H1 (cell line): ENCODE results near the gene COL27A1. TPM values are rescaled to one million over a fixed set of nuclear protein-coding genes. Genes with fewer than 3 reads are reported as not detected.

Experiments used
- CTCF ChIA-PET: fragments of 300-600 bp; sonication (Branson Sonifier 250); formaldehyde crosslinking; loops from one replicate; lab custom pipeline; 2021; ENCODE audit not compliant: partially characterized antibody; lab: Charles Lee
- POLR2A ChIA-PET: fragments of 300-600 bp; sonication (Branson Sonifier 250); formaldehyde crosslinking; loops from one replicate; lab custom pipeline; 2021; ENCODE audit warnings: inconsistent platforms; ENCODE audit not compliant: partially characterized antibody; lab: Charles Lee
- DNase-seq, 2 experiments: peaks; one replicate each; pipeline versions ENCODE4 v3.0.0 to v3.0.0-alpha.2; 2010 to 2022; ENCODE audit warnings: low spot score in 2 of 2, low read depth in 1 of 2, mixed read lengths in 1 of 2
- FAIRE-seq: peaks from 2 replicates; lab custom pipeline; 2011; peaks lifted over from hg19 to GRCh38; lab: Jason Lieb, UNC
- H2AFZ ChIP-seq: 2 replicates; pipeline ENCODE4 v1.8.1; 2012; ENCODE audit warnings: low read length, inconsistent platforms
- H2AK5ac ChIP-seq: 2 replicates; pipeline ENCODE4 v1.6.1; 2013; ENCODE audit warnings: low read depth, low read length
- H2BK120ac ChIP-seq: replicated peaks from 2 replicates; pipeline ENCODE3; 2013; ENCODE audit warnings: low read depth, low read length, inconsistent platforms
- H2BK12ac ChIP-seq: 2 replicates; pipeline ENCODE4 v1.6.1; 2013; ENCODE audit warnings: low read depth, low read length
- H2BK15ac ChIP-seq: 2 replicates; pipeline ENCODE4 v1.6.1; 2013; ENCODE audit warnings: low read length
- H2BK20ac ChIP-seq: 2 replicates; pipeline ENCODE4 v1.6.1; 2013; ENCODE audit warnings: low read length
- H2BK5ac ChIP-seq: 2 replicates; pipeline ENCODE4 v1.6.1; 2013; ENCODE audit warnings: low read depth, low read length
- H3K14ac ChIP-seq: 2 replicates; pipeline ENCODE4 v1.6.1; 2013; ENCODE audit warnings: inconsistent platforms; ENCODE audit not compliant: insufficient read length
- H3K18ac ChIP-seq: 2 replicates; pipeline ENCODE4 v1.6.1; 2013; ENCODE audit warnings: low read length; ENCODE audit errors: extremely low read depth
- H3K23ac ChIP-seq: 2 replicates; pipeline ENCODE4 v1.6.1; 2013; ENCODE audit warnings: inconsistent platforms; ENCODE audit not compliant: insufficient read length
- H3K23me2 ChIP-seq: 2 replicates; pipeline ENCODE4 v1.6.1; 2013; ENCODE audit warnings: low read depth, low read length
- H3K27ac ChIP-seq: 2 replicates; pipeline ENCODE4 v1.6.1; 2011; ENCODE audit warnings: low read depth, low read length, inconsistent platforms
- H3K27me3 ChIP-seq, 4 experiments: replicated peaks in 1 of 4; 1 replicate in 1 of 4; 2 replicates in 3 of 4; pipeline versions ENCODE4 v1.6.1 to v1.8.1; 2011 to 2013; ENCODE audit warnings: low read length in 3 of 4, mild to moderate bottlenecking in 3 of 4, inconsistent platforms in 2 of 4, mixed read lengths in 2 of 4, moderate library complexity in 1 of 4; ENCODE audit not compliant: control insufficient read depth in 3 of 4, insufficient read depth in 3 of 4; ENCODE audit errors: extremely low read depth in 1 of 4
- H3K36me3 ChIP-seq, 4 experiments: 2 replicates each; pipeline versions ENCODE4 v1.6.1 to v1.8.1; 2011 to 2013; ENCODE audit warnings: mild to moderate bottlenecking in 4 of 4, low read length in 3 of 4, moderate library complexity in 2 of 4, control low read depth in 1 of 4, inconsistent platforms in 1 of 4; ENCODE audit not compliant: insufficient read depth in 4 of 4, control insufficient read depth in 2 of 4
- H3K4ac ChIP-seq: replicated peaks from 2 replicates; pipeline ENCODE3; 2013; ENCODE audit warnings: low read length, low read depth, mixed read lengths, inconsistent platforms; ENCODE audit not compliant: insufficient read length
- H3K4me1 ChIP-seq, 4 experiments: replicated peaks in 1 of 4; 1 replicate in 1 of 4; 2 replicates in 3 of 4; pipeline versions ENCODE4 v1.6.1 to v1.8.1; 2011 to 2013; ENCODE audit warnings: low read length in 3 of 4, inconsistent platforms in 2 of 4, mixed read lengths in 1 of 4; ENCODE audit not compliant: insufficient read depth in 4 of 4, control insufficient read depth in 3 of 4
- H3K4me2 ChIP-seq, 2 experiments: 2 replicates each; pipeline versions ENCODE4 v1.6.1 to v1.8.1; 2011 to 2013; ENCODE audit warnings: low read depth in 2 of 2, low read length in 2 of 2, control low read depth in 1 of 2, inconsistent platforms in 1 of 2, mild to moderate bottlenecking in 1 of 2; ENCODE audit not compliant: insufficient read depth in 1 of 2
- H3K4me3 ChIP-seq, 4 experiments: fragments of 200-600, 300-600 bp in 1 of 4; sonication (generic), shearing (Covaris generic), sonication (Bioruptor Twin) in 1 of 4; 2 replicates each; pipeline versions ENCODE4 v1.5.1 to v1.8.1; 2011 to 2016; ENCODE audit warnings: low read length in 4 of 4, low read depth in 3 of 4, control low read depth in 2 of 4, inconsistent platforms in 2 of 4, mild to moderate bottlenecking in 2 of 4, mixed read lengths in 1 of 4, moderate library complexity in 1 of 4; ENCODE audit not compliant: insufficient read depth in 2 of 4; ENCODE audit errors: extremely low read depth in 1 of 4
- H3K56ac ChIP-seq: replicated peaks from 2 replicates; pipeline ENCODE3; 2013; ENCODE audit warnings: low read depth, mild to moderate bottlenecking, mixed read lengths, low read length, inconsistent platforms; ENCODE audit not compliant: insufficient read length
- H3K79me1 ChIP-seq: 2 replicates; pipeline ENCODE4 v1.6.1; 2013; ENCODE audit warnings: low read depth, low read length, control low read depth
- H3K79me2 ChIP-seq, 2 experiments: 2 replicates each; pipeline versions ENCODE4 v1.6.1 to v1.8.1; 2012 to 2013; ENCODE audit warnings: low read length in 2 of 2, mild to moderate bottlenecking in 2 of 2, inconsistent platforms in 1 of 2; ENCODE audit not compliant: insufficient read depth in 2 of 2, control insufficient read depth in 1 of 2
- H3K9ac ChIP-seq, 4 experiments: replicated peaks in 1 of 4; 1 replicate in 1 of 4; 2 replicates in 3 of 4; pipeline versions ENCODE4 v1.6.1 to v1.8.1; 2011 to 2013; ENCODE audit warnings: low read depth in 3 of 4, low read length in 3 of 4, control low read depth in 2 of 4, mild to moderate bottlenecking in 2 of 4, moderate library complexity in 2 of 4, inconsistent platforms in 1 of 4; ENCODE audit errors: extremely low read depth in 1 of 4
- H3K9me3 ChIP-seq, 2 experiments: 2 replicates each; pipeline versions ENCODE4 v1.6.1 to v1.8.1; 2012 to 2013; ENCODE audit warnings: mild to moderate bottlenecking in 2 of 2, moderate library complexity in 2 of 2, control low read depth in 1 of 2, inconsistent platforms in 1 of 2, low read depth in 1 of 2, low read length in 1 of 2, mixed read lengths in 1 of 2; ENCODE audit not compliant: insufficient read depth in 2 of 2
- H4K20me1 ChIP-seq, 2 experiments: replicated peaks in 1 of 2; 2 replicates each; pipeline versions ENCODE3 to v1.8.1; 2011 to 2013; ENCODE audit warnings: inconsistent platforms in 2 of 2, low read length in 2 of 2, mild to moderate bottlenecking in 1 of 2; ENCODE audit not compliant: insufficient read depth in 2 of 2, control insufficient read depth in 1 of 2
- H4K5ac ChIP-seq: 2 replicates; pipeline ENCODE4 v1.6.1; 2013; ENCODE audit warnings: low read length, low read depth, mixed read lengths, inconsistent platforms; ENCODE audit not compliant: insufficient read length
- H4K8ac ChIP-seq: 2 replicates; pipeline ENCODE4 v1.8.0; 2013; ENCODE audit warnings: mild to moderate bottlenecking, moderate library complexity, low read length, inconsistent platforms; ENCODE audit not compliant: insufficient read depth; ENCODE audit errors: extremely low read depth
- H4K91ac ChIP-seq: replicated peaks from 2 replicates; pipeline ENCODE3; 2013; ENCODE audit warnings: low read length, mixed read lengths, inconsistent platforms; ENCODE audit not compliant: insufficient read length
- EGR1 ChIP-seq: IDR thresholded peaks from 2 replicates; pipeline ENCODE4 v1.6.1; 2011; ENCODE audit warnings: low read depth, low read length, borderline replicate concordance
- KDM1A ChIP-seq: fragments of 200-600, 300-600 bp; sonication (generic); IDR thresholded peaks from 2 replicates; pipeline ENCODE4 v1.7.1; 2016; ENCODE audit warnings: mild to moderate bottlenecking, low read length, borderline replicate concordance
- SAP30 ChIP-seq: fragments of 300-600 bp; sonication (generic); IDR thresholded peaks from 2 replicates; pipeline ENCODE4 v1.7.1; 2012; ENCODE audit warnings: low read length, moderate library complexity, mild to moderate bottlenecking, inconsistent platforms; ENCODE audit not compliant: insufficient read depth, insufficient replicate concordance
- WGBS, 2 experiments: shearing (Covaris generic) in 1 of 2; methylation state at CpG; one replicate each; pipeline versions ENCODE4 v1.1.6 to v1.1.7; 2013 to 2015; ENCODE audit warnings: low lambda C conversion rate in 2 of 2, mixed read lengths in 2 of 2, inconsistent platforms in 1 of 2, low coverage in 1 of 2, missing lambda C conversion rate in 1 of 2; ENCODE audit not compliant: insufficient replicate concordance in 2 of 2, insufficient coverage in 1 of 2, insufficient read length in 1 of 2; ENCODE audit errors: extremely low coverage in 1 of 2, missing lambda C conversion rate in 1 of 2; 5-methylcytosine and 5-hydroxymethylcytosine counted together
- polyA plus RNA-seq, 7 experiments: library from polyadenylated mRNA; depleted of rRNA in 3 of 7; stranded (reverse) in 5 of 7; unstranded in 2 of 7; fragments of >200 nt in 5 of 7; fragments of 200-250 nt in 2 of 7; gene quantifications; 1 replicate in 5 of 7; 2 replicates in 1 of 7; 4 replicates in 1 of 7; pipeline versions ENCODE4 v1.2.1 to v1.2.3, GENCODE V29; 2011 to 2013; ENCODE audit warnings: missing spikeins in 2 of 7, mixed read lengths in 2 of 7
- total RNA-seq: library from RNA; stranded (reverse); fragmentation: NEBNext Ultra II Directional; extraction: Animal tissue kit (Norgen Biotek cat#: 25700); gene quantifications from 2 replicates; pipeline ENCODE4 v1.2.1, GENCODE V29; 2021

Gene COL27A1
- total and polyA plus RNA-seq, 2 of the 8 experiments (the other 6 are each of a cell fraction or from before 2014, with no cell fraction given): 15.1 to 22.8 TPM

- no peak overlapping the region for H3K27ac ChIP-seq
- H3K79me2 ChIP-seq: peaks cover 0 to 9% of the 10 kb centered on the region in 2 experiments; a peak in 1 of 4 replicates
- no peak overlapping the region for H3K18ac ChIP-seq
- no peak overlapping the region for H3K9ac ChIP-seq
- DNase-seq (no peak), FAIRE-seq (no peak)
- 86% methylated on average over 10 of the region's 10 CpGs; no CpG with 5 or more reads in 1 of the 2 experiments for WGBS, 2 experiments
- no peak overlapping the region for H2BK120ac ChIP-seq
- peaks cover 4 to 24% (median 18%) of the 10 kb centered on the region in 4 experiments for H3K27me3 ChIP-seq
- H3K23ac ChIP-seq: no peak overlapping the region
- H2BK20ac ChIP-seq: no peak overlapping the region
- POLR2A ChIA-PET: interaction anchor here (0.9 to 1.2 kb wide), 2 partner anchors 16 to 50 kb away, joined by 3 read pairs; no protein-coding TSS in a partner anchor
- TF ChIP-seq SAP30 (no peak), EGR1 (no peak), KDM1A (peak; percentile 44; the same call in 1 of the 2 replicates)
- H4K5ac ChIP-seq: no peak overlapping the region
- peaks cover 5 to 22% of the 10 kb centered on the region in 2 experiments for H4K20me1 ChIP-seq
- peaks cover 11% of the 10 kb centered on the region for H3K23me2 ChIP-seq
- no peak overlapping the region for H2AFZ ChIP-seq
- no peak overlapping the region for H3K56ac ChIP-seq
- H3K4me2 ChIP-seq: no peak overlapping the region
- no peaks in the 10 kb centered on the region for H3K9me3 ChIP-seq
- no peak overlapping the region for H4K8ac ChIP-seq
- H2AK5ac ChIP-seq: no peak overlapping the region
- H3K79me1 ChIP-seq: peaks cover 5% of the 10 kb centered on the region; the same call in 1 of the 2 replicates
- CTCF ChIA-PET: interaction anchor here (0.8 to 8.5 kb wide), 13 partner anchors 11 to 131 kb away, joined by 3 to 114 read pairs (median 4); no protein-coding TSS in a partner anchor
- no peak overlapping the region for H2BK15ac ChIP-seq
- no peak overlapping the region for H3K4me3 ChIP-seq
- H4K91ac ChIP-seq: no peak overlapping the region
- H3K4ac ChIP-seq: no peak overlapping the region
- H3K36me3 ChIP-seq: no peaks in the 10 kb centered on the region
- H3K4me1 ChIP-seq: peaks cover 0 to 19% (median 16%) of the 10 kb centered on the region in 4 experiments; a peak in 6 of 7 replicates
- no peak overlapping the region for H3K14ac ChIP-seq
- H2BK12ac ChIP-seq: no peak overlapping the region
- no peak overlapping the region for H2BK5ac ChIP-seq
These were observed 3.3 kb downstream of the COL27A1 start for GRCh38 chr9:114158482-114159130.
